Karpas-422 (cell line): ENCODE data around the gene HLA-DPA1. TPM values are rescaled to one million over a fixed set of nuclear protein-coding genes. Genes with fewer than 3 reads are reported as not detected.
A peak's percentile ranks its signal among the peaks of the same experiment; 100 is the strongest.

Experiments
- DNase-seq: peaks from one replicate; pipeline ENCODE4 v3.0.0-alpha.2; 2015
- H2AFZ ChIP-seq: fragments of 200-600 bp; sonication (generic); 2 replicates; pipeline ENCODE4 v1.6.1; 2014; ENCODE audit warnings: antibody characterized with exemption, low read length, mixed read lengths
- H3K27ac ChIP-seq: fragments of 200-600 bp; sonication (generic); 2 replicates; pipeline ENCODE4 v1.5.1; 2014; ENCODE audit warnings: mild to moderate bottlenecking, low read length, moderate library complexity
- H3K27me3 ChIP-seq: fragments of 200-600 bp; sonication (generic); 2 replicates; pipeline ENCODE4 v1.6.1; 2014; ENCODE audit warnings: low read length, mixed read lengths
- H3K36me3 ChIP-seq: fragments of 200-600 bp; sonication (generic); 2 replicates; pipeline ENCODE4 v1.6.1; 2014; ENCODE audit warnings: low read length, mixed read lengths; ENCODE audit not compliant: insufficient read depth
- H3K4me1 ChIP-seq: fragments of 200-600 bp; sonication (generic); 2 replicates; pipeline ENCODE4 v1.6.1; 2014; ENCODE audit warnings: mild to moderate bottlenecking, low read length, mixed read lengths
- H3K4me2 ChIP-seq: fragments of 200-600 bp; sonication (generic); 2 replicates; pipeline ENCODE4 v1.6.1; 2014; ENCODE audit warnings: low read length, low read depth, mild to moderate bottlenecking; ENCODE audit not compliant: poor library complexity, severe bottlenecking
- H3K4me3 ChIP-seq: fragments of 200-600 bp; sonication (generic); 2 replicates; pipeline ENCODE4 v1.5.1; 2014; ENCODE audit warnings: mild to moderate bottlenecking, antibody characterized with exemption, low read length, mixed read lengths
- H3K79me2 ChIP-seq: fragments of 200-600 bp; sonication (generic); 2 replicates; pipeline ENCODE4 v1.6.1; 2014; ENCODE audit warnings: mild to moderate bottlenecking, low read length, mixed read lengths
- H3K9ac ChIP-seq: fragments of 200-600 bp; sonication (generic); 2 replicates; pipeline ENCODE4 v1.6.0; 2014; ENCODE audit warnings: low read length
- H3K9me2 ChIP-seq: fragments of 200-600 bp; sonication (generic), shearing (Covaris generic); replicated peaks from 2 replicates; pipeline ENCODE4 v1.6.0; 2014; ENCODE audit warnings: mild to moderate bottlenecking, low read length, moderate library complexity; ENCODE audit not compliant: insufficient read depth
- H3K9me3 ChIP-seq: fragments of 300-700, 200-600 bp; sonication (generic); 2 replicates; pipeline ENCODE4 v1.6.1; 2014; ENCODE audit warnings: low read length, mixed read lengths
- H4K20me1 ChIP-seq: fragments of 200-600 bp; sonication (generic); 2 replicates; pipeline ENCODE4 v1.6.1; 2014; ENCODE audit warnings: mild to moderate bottlenecking, antibody characterized with exemption, low read length, low read depth; ENCODE audit not compliant: insufficient read depth
- total RNA-seq: library from RNA; depleted of rRNA; stranded (reverse); fragments of >200 nt; shearing (Covaris generic); gene quantifications from 2 replicates; pipeline ENCODE4 v1.2.3, GENCODE V29; 2014; ENCODE audit warnings: low replicate concordance

Gene HLA-DPA1
- total RNA-seq, 1 experiment from 2014 or later, result 780 TPM

DNA sequence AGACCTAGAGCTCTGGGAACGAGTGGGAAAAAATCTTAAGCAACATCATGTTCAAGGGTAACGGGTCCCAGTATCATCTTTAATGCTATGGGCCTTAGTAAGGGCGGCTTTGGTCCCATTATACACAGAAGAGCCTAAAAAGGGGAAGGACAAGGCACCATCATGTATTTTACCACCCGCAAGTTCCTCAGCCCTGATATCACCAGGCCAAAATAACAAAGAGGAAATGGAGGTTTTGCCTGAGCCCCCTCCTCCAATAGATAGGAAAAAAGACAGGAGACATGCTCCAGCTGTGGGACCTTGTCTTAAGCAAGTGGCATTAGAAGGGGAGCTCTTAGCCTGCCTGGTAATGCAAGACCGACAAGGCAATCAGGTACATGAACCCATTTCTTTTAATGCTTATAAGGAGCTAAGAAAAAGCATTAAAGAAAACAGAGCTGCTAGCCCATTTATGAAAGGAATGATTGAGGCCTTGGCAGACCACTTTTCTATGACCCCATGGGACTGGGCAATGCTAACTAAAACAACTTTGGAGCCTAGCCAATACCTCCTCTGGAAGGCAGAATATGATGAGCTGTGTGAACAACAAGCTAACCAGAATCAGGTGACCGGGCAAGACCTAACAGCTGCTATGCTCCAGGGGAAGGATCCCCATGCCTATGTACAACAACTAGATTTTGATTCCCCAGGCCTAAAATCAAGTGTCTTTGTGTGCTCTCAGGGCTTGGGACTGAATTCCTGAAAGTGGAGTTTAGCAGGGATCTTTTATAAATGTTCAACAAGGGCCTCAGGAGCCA, 23.2 kb downstream of the HLA-DPA1 start:
- Histone ChIP-seq H3K36me3 (no peaks in the 10 kb centered on the region), H3K9me2 (no peaks in the 10 kb centered on the region), H3K4me2 (no peak overlapping the region), H3K4me1 (peaks cover 4% of the 10 kb centered on the region; the same call in 1 of the 2 replicates), H3K27me3 (no peaks in the 10 kb centered on the region), H3K9me3 (no peaks in the 10 kb centered on the region), H3K9ac (no peak overlapping the region), H2AFZ (no peak overlapping the region), H3K27ac (no peak overlapping the region), H3K79me2 (no peaks in the 10 kb centered on the region), H3K4me3 (no peak overlapping the region), H4K20me1 (no peaks in the 10 kb centered on the region)
- no peak for DNase-seq

DNA sequence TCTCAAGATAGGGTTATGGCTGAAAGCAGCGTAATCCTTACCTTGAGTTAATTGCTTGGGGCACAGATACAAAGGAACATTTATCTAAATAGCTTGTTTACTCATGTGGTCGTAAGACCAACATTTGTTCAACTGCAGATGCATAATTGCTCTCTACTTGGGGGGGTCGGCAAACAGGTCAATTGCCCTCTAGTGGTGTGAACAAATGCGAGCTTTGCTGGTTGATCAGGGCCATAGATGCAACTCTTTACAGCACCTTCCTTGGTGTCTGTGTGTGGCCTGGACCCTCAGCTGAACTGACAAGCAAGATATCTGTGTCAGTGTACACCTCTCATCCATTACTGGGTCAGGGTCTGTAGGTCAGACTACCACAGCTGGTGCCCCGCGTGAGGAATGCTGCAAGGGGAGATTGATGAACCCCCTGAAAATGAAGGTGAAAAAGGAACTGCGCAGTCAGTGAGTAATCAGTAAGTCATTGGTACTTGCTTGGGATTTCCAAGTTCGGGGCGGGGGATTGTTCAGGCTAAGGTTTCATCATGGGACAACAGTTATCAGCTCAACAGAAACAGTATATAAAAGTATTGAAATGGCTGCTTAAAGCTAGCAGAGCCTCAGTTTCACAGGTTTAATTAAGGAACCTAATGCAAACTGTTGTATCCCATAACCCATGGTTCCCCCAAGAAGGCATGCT, 24.0 kb downstream of the HLA-DPA1 start:
- peaks cover 4% of the 10 kb centered on the region; the same call in 1 of the 2 replicates for H3K4me1 ChIP-seq
- H3K9me2 ChIP-seq, result no peaks in the 10 kb centered on the region
- no peak overlapping the region for H3K9ac ChIP-seq
- H3K27ac ChIP-seq, result no peak overlapping the region
- H3K36me3 ChIP-seq, result no peaks in the 10 kb centered on the region
- H3K79me2 ChIP-seq, result no peaks in the 10 kb centered on the region
- H3K4me3 ChIP-seq, result no peak overlapping the region
- no peaks in the 10 kb centered on the region for H3K27me3 ChIP-seq
- H2AFZ ChIP-seq, result no peak overlapping the region
- H3K9me3 ChIP-seq, result no peaks in the 10 kb centered on the region
- no peak overlapping the region for H3K4me2 ChIP-seq
- no peaks in the 10 kb centered on the region for H4K20me1 ChIP-seq
- peak; percentile 71 for DNase-seq

DNA sequence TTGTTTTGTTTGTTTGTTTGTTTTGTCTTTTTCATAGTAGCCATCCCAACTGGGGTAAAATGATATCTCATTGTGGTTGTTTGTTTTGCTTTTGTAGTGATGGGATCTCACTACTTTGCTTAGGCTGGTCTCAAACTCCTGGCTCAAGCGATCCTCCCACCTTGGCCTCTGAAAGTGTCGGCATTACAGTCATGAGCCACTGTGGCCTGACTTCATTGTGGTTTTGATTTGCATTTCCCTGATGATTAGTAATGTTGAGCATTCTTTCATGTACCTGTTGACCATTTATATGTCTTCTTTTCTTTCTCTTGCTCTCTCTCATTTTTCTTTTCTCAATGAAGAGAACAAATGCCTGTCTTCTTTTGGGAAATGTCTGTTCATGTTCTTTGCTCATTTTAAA, 33.3 kb downstream of the HLA-DPA1 start:
- Histone ChIP-seq H2AFZ (no peak overlapping the region), H3K4me3 (no peak overlapping the region), H3K27ac (no peak overlapping the region), H3K36me3 (no peaks in the 10 kb centered on the region), H3K79me2 (no peaks in the 10 kb centered on the region), H3K9me3 (peaks cover 5% of the 10 kb centered on the region), H3K9ac (no peak overlapping the region), H3K9me2 (no peaks in the 10 kb centered on the region), H4K20me1 (no peaks in the 10 kb centered on the region), H3K4me2 (no peak overlapping the region), H3K4me1 (peaks cover 5% of the 10 kb centered on the region), H3K27me3 (no peaks in the 10 kb centered on the region)
- DNase-seq, result no peak

DNA sequence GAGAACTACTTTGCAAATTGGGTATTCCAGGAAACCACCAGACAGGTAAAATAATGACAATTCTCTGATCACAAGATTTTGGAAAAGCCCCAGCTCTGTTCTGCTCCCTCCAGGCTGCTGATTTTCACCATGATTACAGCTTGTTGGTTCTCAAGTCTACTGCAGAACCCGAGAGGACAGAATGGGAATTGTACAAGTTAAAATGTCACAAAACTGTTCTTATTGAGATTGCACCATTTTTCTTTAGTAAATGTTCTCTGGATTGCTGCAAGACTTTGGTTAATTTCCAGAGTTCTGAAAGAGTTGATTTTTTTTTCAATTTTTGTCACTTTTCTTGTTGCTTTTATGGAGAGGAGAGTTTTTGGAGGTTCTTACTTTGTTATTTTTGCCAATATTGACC, 36.9 kb downstream of the HLA-DPA1 start:
- peaks cover 12% of the 10 kb centered on the region for H3K9me3 ChIP-seq
- H2AFZ ChIP-seq, result no peak overlapping the region
- peaks cover 7% of the 10 kb centered on the region for H3K4me1 ChIP-seq
- no peaks in the 10 kb centered on the region for H3K27me3 ChIP-seq
- H3K4me3 ChIP-seq, result no peak overlapping the region
- no peaks in the 10 kb centered on the region for H4K20me1 ChIP-seq
- no peak for DNase-seq
- no peaks in the 10 kb centered on the region for H3K79me2 ChIP-seq
- H3K9ac ChIP-seq, result no peak overlapping the region
- H3K4me2 ChIP-seq, result no peak overlapping the region
- no peaks in the 10 kb centered on the region for H3K9me2 ChIP-seq
- H3K36me3 ChIP-seq, result no peaks in the 10 kb centered on the region
- H3K27ac ChIP-seq, result no peak overlapping the region

DNA sequence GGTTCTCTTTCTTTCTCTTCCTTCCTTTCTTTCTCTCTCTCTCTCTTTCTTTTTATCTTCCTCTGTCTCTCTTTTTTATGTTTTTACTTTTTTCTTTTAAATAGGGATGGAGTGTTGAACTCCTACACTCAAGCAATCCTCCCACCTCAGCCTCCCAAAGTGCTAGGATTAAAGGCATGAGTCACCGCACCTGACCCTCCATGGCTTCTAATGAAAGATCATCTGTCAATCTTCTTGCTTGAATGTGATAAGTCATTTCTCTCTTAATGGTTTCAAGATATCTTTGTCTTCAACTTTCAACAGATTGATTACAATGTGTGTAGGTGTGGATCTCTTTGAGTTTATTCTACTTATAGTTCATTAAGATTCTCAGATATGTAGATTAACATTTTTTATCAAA, 38.9 kb downstream of the HLA-DPA1 start:
- H3K9me3 ChIP-seq, result peaks cover 12% of the 10 kb centered on the region
- H3K36me3 ChIP-seq, result no peaks in the 10 kb centered on the region
- no peak overlapping the region for H2AFZ ChIP-seq
- no peaks in the 10 kb centered on the region for H4K20me1 ChIP-seq
- no peaks in the 10 kb centered on the region for H3K79me2 ChIP-seq
- H3K4me1 ChIP-seq, result peaks cover 21% of the 10 kb centered on the region
- no peak overlapping the region for H3K4me2 ChIP-seq
- no peak overlapping the region for H3K9ac ChIP-seq
- H3K4me3 ChIP-seq, result no peak overlapping the region
- DNase-seq, result no peak
- H3K27ac ChIP-seq, result no peak overlapping the region
- H3K9me2 ChIP-seq, result no peaks in the 10 kb centered on the region
- no peaks in the 10 kb centered on the region for H3K27me3 ChIP-seq

DNA sequence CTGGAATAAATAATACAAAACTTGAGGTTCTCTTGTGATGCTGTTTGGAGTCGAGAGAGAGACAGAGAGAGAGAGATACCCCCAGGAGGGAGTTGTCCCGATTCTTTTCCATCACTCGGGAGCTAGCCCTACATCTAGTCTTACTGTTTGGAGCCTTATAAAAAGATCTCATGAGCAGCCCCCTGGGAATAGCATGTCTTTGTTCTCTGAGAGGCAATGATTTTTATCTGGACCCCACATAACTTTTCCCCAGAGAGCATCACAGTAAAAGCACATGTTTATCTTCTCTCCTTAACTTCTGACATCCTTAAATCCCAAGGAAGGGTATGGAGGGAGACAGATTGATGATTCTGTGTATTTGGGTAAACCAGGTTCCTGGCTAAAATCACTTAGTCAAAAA, 43.2 kb downstream of the HLA-DPA1 start:
- peak overlapping the region; percentile 65 for H3K9ac ChIP-seq
- peak overlapping the region; percentile 60 for H3K4me2 ChIP-seq
- H4K20me1 ChIP-seq, result no peaks in the 10 kb centered on the region
- peaks cover 48% of the 10 kb centered on the region for H3K4me1 ChIP-seq
- no peaks in the 10 kb centered on the region for H3K36me3 ChIP-seq
- H3K9me3 ChIP-seq, result peaks cover 7% of the 10 kb centered on the region
- H3K4me3 ChIP-seq, result peak overlapping the region; percentile 8
- no peaks in the 10 kb centered on the region for H3K79me2 ChIP-seq
- H3K9me2 ChIP-seq, result no peaks in the 10 kb centered on the region
- peak overlapping the region; percentile 95 for H3K27ac ChIP-seq
- DNase-seq, result peak; percentile 65
- no peaks in the 10 kb centered on the region for H3K27me3 ChIP-seq
- H2AFZ ChIP-seq, result peak overlapping the region; percentile 76; the same call in 1 of the 2 replicates

DNA sequence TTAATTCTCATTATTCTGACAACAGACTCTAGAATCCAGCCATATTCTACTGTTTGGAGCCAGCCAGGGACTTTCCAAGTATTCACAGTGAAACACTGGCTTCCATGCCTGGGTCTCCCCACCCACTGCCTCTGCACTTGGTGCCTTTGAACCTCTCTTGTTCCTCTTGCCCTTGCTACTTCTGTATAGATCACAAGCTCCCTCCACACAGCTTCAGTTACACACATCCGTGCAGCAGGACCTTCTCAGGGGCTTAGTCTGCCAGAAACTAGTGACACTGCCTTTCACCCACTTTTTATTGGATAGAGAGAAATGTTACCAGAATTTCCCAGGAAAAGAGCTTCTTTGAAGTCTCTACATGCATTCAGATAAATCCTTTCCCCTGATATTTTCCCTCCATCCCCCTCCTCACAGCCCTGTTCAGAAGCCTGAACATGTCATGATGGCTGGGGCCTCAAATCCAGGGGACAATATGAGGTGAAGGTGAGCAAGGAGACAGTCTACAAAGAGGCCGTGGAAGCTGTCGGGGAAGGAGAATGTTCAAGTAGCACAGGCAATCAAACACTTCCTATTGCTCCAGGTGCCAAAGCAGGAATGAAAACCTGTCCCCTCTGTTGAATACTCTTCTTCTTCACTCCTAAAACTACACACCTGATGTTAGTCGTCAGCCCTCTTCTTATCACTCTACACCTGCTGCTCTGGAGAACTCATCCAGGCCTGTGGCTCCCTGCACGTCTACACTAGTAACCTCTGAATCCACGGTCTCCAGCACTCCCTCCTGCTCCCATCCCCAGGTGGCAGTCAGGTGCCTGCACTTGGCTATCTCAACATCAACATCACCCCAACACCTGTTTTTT, 43.9 kb downstream of the HLA-DPA1 start:
- peak overlapping the region; percentile 76 for H2AFZ ChIP-seq
- DNase-seq, result peak; percentile 93

More for the DNA sequence above, 43.9 kb downstream of the HLA-DPA1 start:
- H3K36me3 ChIP-seq, result no peaks in the 10 kb centered on the region
- H3K27ac ChIP-seq, result peak overlapping the region; percentile 95
- H3K79me2 ChIP-seq, result no peaks in the 10 kb centered on the region
- H3K4me3 ChIP-seq, result peak overlapping the region; percentile 26; the same call in 1 of the 2 replicates
- no peaks in the 10 kb centered on the region for H3K9me2 ChIP-seq
- H3K27me3 ChIP-seq, result no peaks in the 10 kb centered on the region
- peak overlapping the region; percentile 65 for H3K9ac ChIP-seq
- H3K9me3 ChIP-seq, result 0 out of 2 replicates have a peak, but pooled peaks cover under 1% of the 10 kb centered on the region
- no peaks in the 10 kb centered on the region for H4K20me1 ChIP-seq
- H3K4me2 ChIP-seq, result peak overlapping the region; percentile 60
- peaks cover 48% of the 10 kb centered on the region for H3K4me1 ChIP-seq
